ENCODE measurements around the gene COL15A1.

DNA sequence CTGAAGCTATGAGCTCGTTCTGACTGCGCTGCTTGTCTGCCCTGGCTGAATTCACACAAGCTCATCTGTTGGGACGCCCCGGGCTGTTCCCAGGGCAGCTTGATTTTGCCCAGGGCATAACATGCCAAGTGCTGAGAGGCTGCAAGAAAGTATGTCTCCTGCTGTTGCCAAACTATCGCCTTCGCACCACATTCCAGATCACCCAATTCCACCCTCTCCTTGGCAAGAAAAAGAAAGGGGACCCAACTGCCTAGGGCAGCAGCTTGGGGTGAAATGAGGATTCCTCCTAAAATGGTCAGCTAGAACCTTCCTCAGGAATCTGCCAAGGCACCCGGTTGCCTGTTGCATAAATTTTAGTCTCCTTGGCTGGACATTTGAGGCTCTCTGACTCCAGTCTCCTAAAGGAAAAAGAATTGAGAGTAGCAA is 21.2 kb downstream of the COL15A1 start:
- TF ChIP-seq, protein P1, sequence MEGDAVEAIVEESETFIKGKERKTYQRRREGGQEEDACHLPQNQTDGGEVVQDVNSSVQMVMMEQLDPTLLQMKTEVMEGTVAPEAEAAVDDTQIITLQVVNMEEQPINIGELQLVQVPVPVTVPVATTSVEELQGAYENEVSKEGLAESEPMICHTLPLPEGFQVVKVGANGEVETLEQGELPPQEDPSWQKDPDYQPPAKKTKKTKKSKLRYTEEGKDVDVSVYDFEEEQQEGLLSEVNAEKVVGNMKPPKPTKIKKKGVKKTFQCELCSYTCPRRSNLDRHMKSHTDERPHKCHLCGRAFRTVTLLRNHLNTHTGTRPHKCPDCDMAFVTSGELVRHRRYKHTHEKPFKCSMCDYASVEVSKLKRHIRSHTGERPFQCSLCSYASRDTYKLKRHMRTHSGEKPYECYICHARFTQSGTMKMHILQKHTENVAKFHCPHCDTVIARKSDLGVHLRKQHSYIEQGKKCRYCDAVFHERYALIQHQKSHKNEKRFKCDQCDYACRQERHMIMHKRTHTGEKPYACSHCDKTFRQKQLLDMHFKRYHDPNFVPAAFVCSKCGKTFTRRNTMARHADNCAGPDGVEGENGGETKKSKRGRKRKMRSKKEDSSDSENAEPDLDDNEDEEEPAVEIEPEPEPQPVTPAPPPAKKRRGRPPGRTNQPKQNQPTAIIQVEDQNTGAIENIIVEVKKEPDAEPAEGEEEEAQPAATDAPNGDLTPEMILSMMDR (IDR thresholded peaks at IDR 0.05) = no peak
- no peak for TF ChIP-seq POLR2AphosphoS5 (IDR thresholded peaks at IDR 0.05; ENCODE audit: low read depth, low read length)

Measured in Panc1 (cell line).